Activated CD8-positive, alpha-beta memory T cell treated with anti-CD3 and anti-CD28 coated beads, Interleukin-2, amount 50 U/mL, for 48 hours (primary cell): ENCODE data around the gene THSD4.
"Not testable (repeated sequence)": the region's sequence is repeated elsewhere in the genome, so short reads cannot be mapped to it uniquely, and the experiment has no call there.

Experiments used
- DNase-seq: peaks from one replicate; pipeline ENCODE4 v3.0.0-alpha.2; 2020

The THSD4 gene

DNA sequence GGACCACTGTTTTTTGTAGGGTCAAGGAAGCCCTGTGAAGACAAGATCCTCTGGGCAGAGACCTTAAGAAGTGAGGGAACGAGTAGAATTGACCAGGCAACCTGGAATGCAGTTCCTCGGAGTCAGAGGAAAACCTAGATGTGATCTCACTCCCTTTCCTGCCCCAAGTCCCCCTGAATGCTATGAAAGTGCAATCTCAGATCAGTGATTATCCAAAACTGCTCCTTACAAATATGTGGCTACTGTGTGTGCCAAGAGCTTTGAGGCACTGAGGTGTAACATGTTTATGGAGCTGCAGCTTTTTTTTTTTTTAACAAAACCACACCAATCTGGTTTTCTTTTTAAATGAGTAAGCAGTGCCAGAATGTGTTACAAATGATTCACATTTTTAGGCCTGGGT lies 35.8 kb downstream of the THSD4 start:
- DNase-seq, result no peak

DNA sequence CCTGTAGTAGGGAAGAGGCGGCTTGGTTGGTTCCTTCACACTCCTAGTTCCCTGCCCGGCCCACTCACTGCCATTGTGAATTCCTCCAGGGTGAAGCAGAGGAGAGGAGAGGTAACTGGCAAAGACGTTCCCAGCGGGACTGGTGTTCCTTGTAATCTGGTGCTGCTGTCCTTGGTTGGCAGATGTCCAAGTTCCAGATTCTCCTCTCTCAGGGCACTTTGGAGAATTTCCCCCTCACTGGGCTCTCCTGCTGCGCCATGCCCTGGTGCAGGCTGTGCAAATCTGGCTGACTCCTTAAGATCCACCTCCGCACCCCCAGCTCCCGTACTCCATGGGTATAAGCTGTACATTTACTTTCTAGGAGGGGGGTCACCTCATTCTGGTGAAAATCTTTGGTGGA lies 37.3 kb downstream of the THSD4 start:
- DNase-seq, result no peak

DNA sequence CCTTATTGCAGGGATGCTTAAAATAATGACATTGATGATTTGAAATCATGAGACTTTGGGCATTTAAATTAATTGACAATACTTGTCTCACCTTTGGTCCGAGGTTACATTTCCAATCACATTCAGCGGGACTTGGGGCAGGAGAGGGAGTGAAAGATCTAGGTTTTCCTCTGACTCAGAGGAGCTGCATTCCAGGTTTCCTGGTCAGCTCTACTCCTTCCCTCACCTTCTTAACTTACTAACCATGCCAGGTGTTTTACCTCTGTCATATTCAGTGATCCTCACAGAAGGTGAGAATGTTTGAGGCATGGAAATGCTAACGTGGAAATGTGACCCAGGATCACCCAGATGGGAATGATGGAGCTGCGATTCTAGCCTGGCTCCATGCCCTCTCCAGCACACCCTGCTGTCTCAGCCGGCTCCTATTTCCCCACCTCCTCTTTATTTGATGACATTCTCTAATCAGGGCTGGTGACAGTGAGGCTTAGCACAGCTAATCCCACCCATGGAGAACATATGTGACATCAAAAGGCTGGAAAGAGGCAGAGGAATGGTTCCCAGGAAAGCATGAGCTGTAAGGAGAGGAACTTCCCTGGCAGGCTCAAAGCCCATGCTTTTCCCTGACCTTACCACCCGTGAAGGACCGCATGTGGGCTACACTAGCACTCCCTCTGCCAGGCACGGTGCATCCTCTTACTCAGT lies 38.7 kb downstream of the THSD4 start:
- DNase-seq, result no peak

GRCh38 chr15:71154607-71155200 lies 39.4 kb downstream of the THSD4 start:
- no peak for DNase-seq

- no peak for DNase-seq
Observed at GRCh38 chr15:71155534-71155933, 40.3 kb downstream of the THSD4 start.

DNA sequence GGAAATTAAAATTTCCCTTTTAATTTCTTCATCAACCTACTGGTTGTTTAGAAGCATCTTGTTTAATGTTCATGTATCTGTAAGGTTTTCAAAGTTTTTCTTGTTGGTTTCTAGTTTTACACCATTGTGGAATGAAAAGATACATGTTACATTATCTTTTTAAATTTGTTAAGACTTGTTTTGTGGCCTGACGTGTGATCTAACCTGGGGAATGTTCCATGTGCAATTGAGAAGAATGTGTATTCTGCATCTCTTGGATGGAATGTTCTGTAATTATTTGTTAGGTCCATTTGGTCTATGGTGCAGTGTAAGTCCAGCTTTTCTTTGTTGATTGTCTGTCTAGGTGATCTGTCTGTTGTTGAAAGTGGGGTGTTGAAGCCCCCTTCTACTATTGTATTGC lies 45.7 kb downstream of the THSD4 start:
- DNase-seq, result no peak

DNA sequence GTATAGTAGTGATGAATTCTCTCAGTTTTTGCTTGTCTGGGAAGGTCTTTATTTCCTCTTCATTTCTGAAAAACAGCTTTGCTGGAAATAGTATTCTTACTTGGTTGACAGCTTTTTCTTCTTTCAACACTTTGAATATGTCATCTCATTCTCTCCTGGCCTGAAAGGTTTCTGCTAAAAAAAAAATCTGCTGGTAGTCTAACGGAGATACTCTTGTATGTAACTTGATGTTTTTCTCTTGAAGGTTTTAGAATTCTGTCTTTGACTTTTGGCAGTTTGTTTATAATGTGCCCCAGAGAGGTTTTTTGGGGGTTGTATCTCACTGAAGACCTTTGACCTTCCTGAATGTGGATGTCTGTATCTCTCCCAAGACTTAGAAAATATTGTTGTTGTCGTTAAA lies 47.0 kb downstream of the THSD4 start:
- DNase-seq, result no peak

- DNase-seq, result not testable (repeated sequence)
Observed at GRCh38 chr15:71164606-71165005, 49.3 kb downstream of the THSD4 start.

DNA sequence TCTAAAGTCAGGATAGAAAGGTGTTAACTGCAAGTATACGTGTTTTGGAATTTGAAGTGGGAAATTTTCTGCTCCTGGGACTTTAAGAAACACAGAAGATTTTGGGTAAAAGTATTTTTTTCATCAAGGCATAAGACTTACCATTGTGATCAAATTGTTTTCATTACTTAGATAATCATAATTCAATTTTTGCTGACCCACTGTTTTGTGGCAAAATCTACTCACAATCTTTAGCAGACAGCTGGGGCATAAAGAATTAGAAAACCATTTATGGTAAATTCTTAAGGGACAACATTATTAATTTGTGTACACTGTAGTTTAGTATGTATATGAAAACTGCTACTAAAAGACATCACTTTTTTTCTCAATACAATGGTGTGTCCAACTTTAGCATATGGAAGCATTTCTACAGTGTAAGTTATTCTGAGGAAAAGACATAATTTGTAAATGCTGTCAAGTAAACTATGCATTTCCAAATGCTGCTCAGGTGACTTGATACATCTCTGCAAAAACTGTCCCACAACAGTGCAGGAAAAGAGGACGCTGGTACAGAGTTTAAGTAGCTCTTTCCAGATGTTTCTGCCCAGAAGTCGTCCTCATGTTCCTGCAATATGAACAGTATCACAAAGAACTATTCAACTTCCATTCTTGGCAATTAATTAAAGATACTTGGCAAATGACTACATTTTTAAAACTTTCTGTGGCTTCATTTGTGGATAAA lies 52.3 kb downstream of the THSD4 start:
- no peak for DNase-seq

GRCh38 chr15:71168166-71168834 lies 53.0 kb downstream of the THSD4 start:
- no peak for DNase-seq

DNA sequence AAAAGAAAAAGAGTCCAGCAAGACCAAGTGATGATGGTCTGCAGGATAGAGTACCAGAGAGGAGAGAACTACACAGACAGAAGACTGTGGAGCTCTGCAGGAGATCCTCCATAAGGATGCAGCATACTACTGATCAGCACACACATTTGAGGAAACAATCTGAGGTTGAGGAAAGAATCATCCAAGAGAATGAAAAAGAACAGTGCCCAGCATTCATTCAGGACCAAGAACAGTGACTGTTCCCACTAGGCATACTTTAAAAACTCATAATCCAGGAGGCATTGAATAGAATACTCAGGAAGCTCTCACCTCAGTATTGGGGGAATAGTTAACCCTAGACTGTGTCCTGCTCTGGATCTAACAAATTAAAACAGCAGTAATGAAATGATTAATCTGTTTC lies 54.9 kb downstream of the THSD4 start:
- no peak for DNase-seq

GRCh38 chr15:71171195-71171594 lies 55.9 kb downstream of the THSD4 start:
- DNase-seq, result no peak

- not testable (repeated sequence) for DNase-seq
Observed at GRCh38 chr15:71174360-71174759, 59.1 kb downstream of the THSD4 start.

DNA sequence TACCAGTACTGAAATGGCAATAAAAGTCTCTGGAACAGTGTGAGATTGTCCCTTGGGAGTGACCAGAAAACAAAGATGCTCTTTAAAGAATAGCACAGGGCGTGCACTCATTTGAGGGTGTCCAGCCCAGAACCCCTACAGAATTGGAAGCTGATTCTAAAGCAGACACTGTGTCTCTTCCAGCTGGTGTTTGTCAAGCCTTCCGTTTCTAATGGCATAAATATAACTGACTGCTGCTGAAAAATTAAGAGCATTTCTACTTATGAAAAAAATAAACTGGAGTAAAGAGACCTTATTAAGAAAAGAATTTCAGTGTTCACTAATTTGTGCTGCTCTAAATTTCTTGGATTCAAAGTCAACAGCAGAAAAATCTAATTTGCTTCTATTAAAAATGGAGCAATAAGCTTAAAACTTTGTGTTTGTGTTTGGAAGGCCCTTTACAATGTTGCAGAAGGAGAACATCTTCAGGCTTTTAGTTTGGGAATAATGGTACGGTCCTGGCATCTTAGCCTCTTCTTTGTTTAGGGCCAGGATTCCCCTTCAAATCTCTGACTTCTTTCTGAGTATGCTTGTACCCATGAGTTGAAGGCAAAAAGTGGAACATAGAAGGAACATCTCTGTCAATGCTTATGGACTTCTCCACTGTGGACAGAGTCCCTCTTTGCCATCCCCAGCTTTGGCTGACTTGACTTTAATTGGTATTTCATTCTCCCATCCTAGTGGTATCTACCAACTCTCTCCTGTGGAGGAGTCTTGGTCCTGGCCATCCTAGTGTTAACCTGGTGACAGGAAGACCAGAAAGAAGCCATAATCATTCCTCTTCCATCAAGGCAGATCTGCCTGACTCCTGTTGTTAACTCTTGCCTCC lies 65.9 kb downstream of the THSD4 start:
- DNase-seq, result no peak

DNA sequence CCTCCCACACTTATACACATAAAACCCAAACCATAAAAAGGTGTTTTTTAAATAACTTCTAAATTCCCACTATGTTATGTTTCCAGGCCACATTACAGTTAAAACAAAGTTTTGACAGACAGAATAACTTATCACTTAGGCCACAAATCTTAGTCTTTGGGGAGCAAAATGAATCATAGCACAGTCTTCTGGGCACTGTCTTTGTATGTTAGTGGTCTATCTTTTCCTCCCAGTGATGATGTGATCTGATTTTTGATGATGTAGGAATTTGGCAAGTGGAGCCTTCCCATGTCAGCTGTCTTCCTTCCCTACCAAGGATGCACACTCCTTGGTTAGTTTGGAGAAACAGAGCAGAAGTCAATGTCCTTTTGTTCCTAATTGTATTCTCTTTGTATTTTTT lies 67.3 kb downstream of the THSD4 start:
- no peak for DNase-seq

GRCh38 chr15:71183063-71183462 lies 67.8 kb downstream of the THSD4 start:
- DNase-seq, result no peak

- DNase-seq, result no peak
Observed at GRCh38 chr15:71185706-71186105, 70.4 kb downstream of the THSD4 start.

DNA sequence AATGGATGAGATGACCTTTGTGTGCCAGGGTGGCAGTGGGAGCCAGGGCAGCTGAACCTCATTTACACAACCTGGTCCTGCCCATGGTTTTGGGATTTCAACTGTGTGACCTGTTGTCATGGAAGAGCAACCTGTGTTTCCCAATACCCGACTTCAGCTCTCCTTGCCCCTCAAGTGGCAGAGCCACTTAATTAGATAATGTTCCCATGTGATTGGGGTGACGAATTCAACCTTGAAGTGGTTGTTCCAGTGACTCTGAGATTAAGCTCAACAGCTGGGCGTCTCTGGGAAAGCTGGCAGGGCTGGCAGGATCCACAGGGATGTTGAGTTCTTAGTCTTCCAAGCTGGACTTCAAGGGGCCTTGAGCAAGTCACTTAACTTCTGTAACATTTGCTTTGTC lies 71.0 kb downstream of the THSD4 start:
- no peak for DNase-seq

DNA sequence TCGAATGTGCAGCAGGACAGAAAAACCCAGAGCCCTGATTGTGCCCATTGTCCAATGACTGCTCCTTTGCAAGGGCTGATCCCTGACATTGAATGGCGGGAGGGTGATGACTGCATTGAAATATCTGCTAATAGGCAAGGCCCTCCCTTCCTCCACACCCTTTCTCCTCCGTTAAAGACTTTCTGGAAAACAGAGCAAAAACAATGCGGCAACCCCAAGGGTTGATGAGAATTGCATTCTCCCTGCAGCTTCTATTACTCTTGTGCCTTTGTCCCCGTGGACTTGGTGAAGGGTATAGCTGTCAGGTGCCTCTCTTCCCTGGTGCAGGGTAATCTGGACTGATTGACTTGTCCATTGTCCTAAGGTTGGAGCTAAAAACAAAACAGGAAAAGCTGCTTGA lies 71.8 kb downstream of the THSD4 start:
- no peak for DNase-seq

- DNase-seq, result no peak
Observed at GRCh38 chr15:71187526-71187925, 72.3 kb downstream of the THSD4 start.

- DNase-seq, result no peak
Observed at GRCh38 chr15:71189718-71190117, 74.4 kb downstream of the THSD4 start.

GRCh38 chr15:71191296-71191695 lies 76.0 kb downstream of the THSD4 start:
- no peak for DNase-seq

- no peak for DNase-seq
Observed at GRCh38 chr15:71192816-71193215, 77.5 kb downstream of the THSD4 start.
